DLD1 (cell line): ENCODE data around the gene MAST4.

Experiments
- in situ Hi-C: cut with HindIII; loops from 2 replicates; pipeline ENCODE4 v1.10.0; 2017; ENCODE audit warnings: low sequenced_read_pairs

MAST4 gene

GRCh38 chr5:66863243-66864170, 267.3 kb downstream of the MAST4 start:
- in situ Hi-C loops = no loop called here

GRCh38 chr5:66864240-66864884, 268.2 kb downstream of the MAST4 start:
- in situ Hi-C loops = no loop called here

- in situ Hi-C loops = no loop called here
Measured at GRCh38 chr5:66867618-66868322, 271.6 kb downstream of the MAST4 start.

GRCh38 chr5:66869347-66869746, 273.2 kb downstream of the MAST4 start:
- in situ Hi-C loops = no loop called here

- in situ Hi-C loops = no loop called here
Measured at GRCh38 chr5:66870708-66871107, 274.5 kb downstream of the MAST4 start.

GRCh38 chr5:66871651-66872050, 275.5 kb downstream of the MAST4 start:
- in situ Hi-C loops = no loop called here

GRCh38 chr5:66872736-66873331, 276.6 kb downstream of the MAST4 start:
- in situ Hi-C loops = no loop called here

- in situ Hi-C loops = no loop called here
Measured at GRCh38 chr5:66874004-66874403, 277.8 kb downstream of the MAST4 start.

- in situ Hi-C loops = no loop called here
Measured at GRCh38 chr5:66875315-66875714, 279.1 kb downstream of the MAST4 start.

- in situ Hi-C loops = no loop called here
Measured at GRCh38 chr5:66876266-66876807, 280.1 kb downstream of the MAST4 start.

- in situ Hi-C loops = no loop called here
Measured at GRCh38 chr5:66877843-66878242, 281.6 kb downstream of the MAST4 start.

GRCh38 chr5:66880401-66880800, 284.2 kb downstream of the MAST4 start:
- in situ Hi-C loops = no loop called here

- in situ Hi-C loops = no loop called here
Measured at GRCh38 chr5:66881480-66882161, 285.4 kb downstream of the MAST4 start.

GRCh38 chr5:66882606-66883227, 286.5 kb downstream of the MAST4 start:
- in situ Hi-C loops = no loop called here

- in situ Hi-C loops = no loop called here
Measured at GRCh38 chr5:66884564-66885243, 288.5 kb downstream of the MAST4 start.

- in situ Hi-C loops = no loop called here
Measured at GRCh38 chr5:66886941-66887340, 290.7 kb downstream of the MAST4 start.

- in situ Hi-C loops = no loop called here
Measured at GRCh38 chr5:66888613-66889012, 292.4 kb downstream of the MAST4 start.

GRCh38 chr5:66889056-66889455, 292.9 kb downstream of the MAST4 start:
- in situ Hi-C loops = no loop called here

- in situ Hi-C loops = no loop called here
Measured at GRCh38 chr5:66889524-66889923, 293.3 kb downstream of the MAST4 start.
